ENCODE measurements around the gene THEMIS.

The THEMIS gene

DNA sequence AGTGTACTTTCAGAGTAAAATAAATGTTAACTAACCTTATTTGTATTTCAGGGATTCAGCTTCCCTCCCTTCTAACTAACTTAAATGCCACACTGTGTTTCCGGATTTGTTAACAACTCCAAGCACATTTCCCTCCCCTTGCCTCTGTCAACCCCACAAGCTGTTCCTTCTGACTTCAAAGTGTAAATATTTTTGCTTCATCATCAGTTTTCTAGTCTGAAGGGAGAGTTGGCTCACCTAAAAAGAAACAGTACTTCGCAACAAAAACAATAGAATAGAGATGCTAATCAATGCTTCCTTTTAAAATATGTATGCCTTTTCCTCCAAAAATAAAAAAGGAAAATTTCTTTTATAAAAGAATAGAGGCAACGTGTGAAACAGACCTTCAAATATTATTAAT lies 132.6 kb downstream of the THEMIS start:
- TF ChIP-seq, protein P1, sequence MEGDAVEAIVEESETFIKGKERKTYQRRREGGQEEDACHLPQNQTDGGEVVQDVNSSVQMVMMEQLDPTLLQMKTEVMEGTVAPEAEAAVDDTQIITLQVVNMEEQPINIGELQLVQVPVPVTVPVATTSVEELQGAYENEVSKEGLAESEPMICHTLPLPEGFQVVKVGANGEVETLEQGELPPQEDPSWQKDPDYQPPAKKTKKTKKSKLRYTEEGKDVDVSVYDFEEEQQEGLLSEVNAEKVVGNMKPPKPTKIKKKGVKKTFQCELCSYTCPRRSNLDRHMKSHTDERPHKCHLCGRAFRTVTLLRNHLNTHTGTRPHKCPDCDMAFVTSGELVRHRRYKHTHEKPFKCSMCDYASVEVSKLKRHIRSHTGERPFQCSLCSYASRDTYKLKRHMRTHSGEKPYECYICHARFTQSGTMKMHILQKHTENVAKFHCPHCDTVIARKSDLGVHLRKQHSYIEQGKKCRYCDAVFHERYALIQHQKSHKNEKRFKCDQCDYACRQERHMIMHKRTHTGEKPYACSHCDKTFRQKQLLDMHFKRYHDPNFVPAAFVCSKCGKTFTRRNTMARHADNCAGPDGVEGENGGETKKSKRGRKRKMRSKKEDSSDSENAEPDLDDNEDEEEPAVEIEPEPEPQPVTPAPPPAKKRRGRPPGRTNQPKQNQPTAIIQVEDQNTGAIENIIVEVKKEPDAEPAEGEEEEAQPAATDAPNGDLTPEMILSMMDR (IDR thresholded peaks at IDR 0.05; ENCODE audit: low read length) = no peak
- TF ChIP-seq EZH2 (IDR thresholded peaks at IDR 0.05; ENCODE audit: borderline replicate concordance, low read length) = no peak
- H4K20me1 ChIP-seq (ENCODE audit: insufficient read depth, low read length) = no peaks in the 10 kb centered on the region
- H3F3A ChIP-seq (ENCODE audit: insufficient read depth, low read length) = no peaks in the 10 kb centered on the region
- no peak overlapping the region for H3K4me3 ChIP-seq (ENCODE audit: low read depth, low read length, poor library complexity, severe bottlenecking)
- H3K36me3 ChIP-seq (ENCODE audit: insufficient read depth, low read length) = no peaks in the 10 kb centered on the region
- H2AFZ ChIP-seq (ENCODE audit: low read length) = no peak overlapping the region
- no peak overlapping the region for H3K9ac ChIP-seq (ENCODE audit: low read length)
- H3K4me2 ChIP-seq (ENCODE audit: low read length) = no peak overlapping the region
- no peaks in the 10 kb centered on the region for H3K9me3 ChIP-seq (ENCODE audit: low read length)
- H3K27me3 ChIP-seq (ENCODE audit: insufficient read depth, low read length) = no peaks in the 10 kb centered on the region
- H3K4me1 ChIP-seq (ENCODE audit: insufficient read depth, low read length, severe bottlenecking) = no peaks in the 10 kb centered on the region
- H3K79me2 ChIP-seq (ENCODE audit: insufficient read depth, low read length) = no peaks in the 10 kb centered on the region
- no peak overlapping the region for H3K27ac ChIP-seq (ENCODE audit: low read depth, low read length, poor library complexity, severe bottlenecking)
- no peaks in the 10 kb centered on the region for H3K9me2 ChIP-seq (ENCODE audit: low read depth, low read length)

DNA sequence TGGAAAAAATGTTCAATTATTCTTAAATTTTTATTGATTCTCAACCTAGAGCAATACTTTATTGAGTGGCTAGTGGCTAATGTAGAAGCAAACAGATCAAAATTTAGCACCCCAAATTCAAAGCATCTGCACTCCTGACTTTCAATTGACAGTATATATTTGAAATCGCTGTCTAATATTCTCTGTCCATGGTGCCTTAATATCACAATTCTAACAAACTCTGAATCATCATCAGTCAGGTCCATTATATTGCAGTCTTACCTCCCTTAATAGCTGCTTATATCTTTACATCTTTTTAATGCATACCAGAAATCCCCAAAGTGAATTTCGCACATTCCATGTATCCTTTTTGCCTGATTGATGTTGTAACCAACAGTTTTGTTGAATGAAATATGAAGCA lies 134.9 kb downstream of the THEMIS start:
- Histone ChIP-seq H3K36me3 (ENCODE audit: insufficient read depth, low read length) (no peaks in the 10 kb centered on the region), H3K4me2 (ENCODE audit: low read length) (no peak overlapping the region), H4K20me1 (ENCODE audit: insufficient read depth, low read length) (no peaks in the 10 kb centered on the region), H3K9me3 (ENCODE audit: low read length) (no peaks in the 10 kb centered on the region), H2AFZ (ENCODE audit: low read length) (no peak overlapping the region), H3K27ac (ENCODE audit: low read depth, low read length, poor library complexity, severe bottlenecking) (no peak overlapping the region), H3K4me1 (ENCODE audit: insufficient read depth, low read length, severe bottlenecking) (no peaks in the 10 kb centered on the region), H3K9me2 (ENCODE audit: low read depth, low read length) (no peaks in the 10 kb centered on the region), H3K27me3 (ENCODE audit: insufficient read depth, low read length) (no peaks in the 10 kb centered on the region), H3K9ac (ENCODE audit: low read length) (no peak overlapping the region), H3F3A (ENCODE audit: insufficient read depth, low read length) (no peaks in the 10 kb centered on the region), H3K4me3 (ENCODE audit: low read depth, low read length, poor library complexity, severe bottlenecking) (no peak overlapping the region), H3K79me2 (ENCODE audit: insufficient read depth, low read length) (no peaks in the 10 kb centered on the region)
- TF ChIP-seq, protein P1 (IDR thresholded peaks at IDR 0.05; ENCODE audit: low read length) = no peak
- no peak for TF ChIP-seq EZH2 (IDR thresholded peaks at IDR 0.05; ENCODE audit: borderline replicate concordance, low read length)

DNA sequence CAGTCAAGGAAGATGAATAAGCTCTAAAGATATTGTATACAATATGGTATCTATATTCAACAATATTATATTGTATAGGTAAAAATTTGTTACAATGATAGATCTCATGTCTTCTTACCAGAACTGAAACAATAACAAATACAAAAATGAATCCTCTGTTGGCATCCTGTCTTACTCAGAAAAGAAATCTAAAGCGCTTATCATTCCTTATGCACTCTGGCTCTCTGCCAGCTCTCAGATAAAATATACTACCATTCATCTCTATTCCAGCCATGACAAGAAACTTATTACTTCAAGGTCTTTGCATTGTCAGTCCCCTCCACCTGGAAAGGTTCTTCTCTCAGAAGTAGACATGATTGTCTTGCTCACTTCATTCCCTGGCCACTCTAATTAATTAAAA lies 138.6 kb downstream of the THEMIS start:
- H3K9ac ChIP-seq (ENCODE audit: low read length) = no peak overlapping the region
- no peak overlapping the region for H3K27ac ChIP-seq (ENCODE audit: low read depth, low read length, poor library complexity, severe bottlenecking)
- H3K4me1 ChIP-seq (ENCODE audit: insufficient read depth, low read length, severe bottlenecking) = no peaks in the 10 kb centered on the region
- H3F3A ChIP-seq (ENCODE audit: insufficient read depth, low read length) = no peaks in the 10 kb centered on the region
- H4K20me1 ChIP-seq (ENCODE audit: insufficient read depth, low read length) = no peaks in the 10 kb centered on the region
- H3K9me2 ChIP-seq (ENCODE audit: low read depth, low read length) = no peaks in the 10 kb centered on the region
- no peak overlapping the region for H2AFZ ChIP-seq (ENCODE audit: low read length)
- H3K9me3 ChIP-seq (ENCODE audit: low read length) = no peaks in the 10 kb centered on the region
- H3K36me3 ChIP-seq (ENCODE audit: insufficient read depth, low read length) = no peaks in the 10 kb centered on the region
- H3K79me2 ChIP-seq (ENCODE audit: insufficient read depth, low read length) = no peaks in the 10 kb centered on the region
- TF ChIP-seq, protein P1 (IDR thresholded peaks at IDR 0.05; ENCODE audit: low read length) = no peak
- no peak for TF ChIP-seq EZH2 (IDR thresholded peaks at IDR 0.05; ENCODE audit: borderline replicate concordance, low read length)
- no peak overlapping the region for H3K4me2 ChIP-seq (ENCODE audit: low read length)
- H3K4me3 ChIP-seq (ENCODE audit: low read depth, low read length, poor library complexity, severe bottlenecking) = no peak overlapping the region
- H3K27me3 ChIP-seq (ENCODE audit: insufficient read depth, low read length) = no peaks in the 10 kb centered on the region

Data from OCI-LY1 (cell line).